Measurements from ENCODE around the gene ADAMTSL1. TPM values are rescaled to one million over a fixed set of nuclear protein-coding genes. Genes with fewer than 3 reads are reported as not detected.
A peak's percentile ranks its signal among the peaks of the same experiment; 100 is the strongest.

The ADAMTSL1 gene
- total RNA-seq, 1 experiment from 2014 or later = 74.5 TPM

- peak; percentile 72 for DNase-seq (ENCODE audit: low read depth)
Observed at GRCh38 chr9:18605766-18606180, 131.8 kb downstream of the ADAMTSL1 start.

- peak; percentile 21 for DNase-seq (ENCODE audit: low read depth)
Observed at GRCh38 chr9:18606281-18606680, 132.3 kb downstream of the ADAMTSL1 start.

- DNase-seq (ENCODE audit: low read depth) = peak; percentile 81
Observed at GRCh38 chr9:18606846-18607245, 132.9 kb downstream of the ADAMTSL1 start.

GRCh38 chr9:18608371-18608770 lies 134.4 kb downstream of the ADAMTSL1 start:
- no peak for DNase-seq (ENCODE audit: low read depth)

- DNase-seq (ENCODE audit: low read depth) = peak; percentile 56
Observed at GRCh38 chr9:18610956-18611355, 137.0 kb downstream of the ADAMTSL1 start.

GRCh38 chr9:18611971-18612370 lies 138.0 kb downstream of the ADAMTSL1 start:
- DNase-seq (ENCODE audit: low read depth) = no peak

- no peak for DNase-seq (ENCODE audit: low read depth)
Observed at GRCh38 chr9:18614116-18614515, 140.2 kb downstream of the ADAMTSL1 start.

GRCh38 chr9:18614651-18615050 lies 140.7 kb downstream of the ADAMTSL1 start:
- no peak for DNase-seq (ENCODE audit: low read depth)

GRCh38 chr9:18616976-18617375 lies 143.0 kb downstream of the ADAMTSL1 start:
- no peak for DNase-seq (ENCODE audit: low read depth)

- DNase-seq (ENCODE audit: low read depth) = no peak
Observed at GRCh38 chr9:18617759-18618158, 143.8 kb downstream of the ADAMTSL1 start.

- no peak for DNase-seq (ENCODE audit: low read depth)
Observed at GRCh38 chr9:18618862-18619261, 144.9 kb downstream of the ADAMTSL1 start.

- no peak for DNase-seq (ENCODE audit: low read depth)
Observed at GRCh38 chr9:18622186-18622836, 148.4 kb downstream of the ADAMTSL1 start.

- no peak for DNase-seq (ENCODE audit: low read depth)
Observed at GRCh38 chr9:18623221-18624079, 149.5 kb downstream of the ADAMTSL1 start.

GRCh38 chr9:18626046-18626698 lies 152.2 kb downstream of the ADAMTSL1 start:
- DNase-seq (ENCODE audit: low read depth) = no peak

- no peak for DNase-seq (ENCODE audit: low read depth)
Observed at GRCh38 chr9:18629136-18629535, 155.2 kb downstream of the ADAMTSL1 start.

- peak; percentile 89 for DNase-seq (ENCODE audit: low read depth)
Observed at GRCh38 chr9:18632632-18633403, 158.9 kb downstream of the ADAMTSL1 start.

- DNase-seq (ENCODE audit: low read depth) = no peak
Observed at GRCh38 chr9:18636781-18637180, 162.8 kb downstream of the ADAMTSL1 start.

- no peak for DNase-seq (ENCODE audit: low read depth)
Observed at GRCh38 chr9:18638371-18639249, 164.7 kb downstream of the ADAMTSL1 start.

GRCh38 chr9:18639911-18640310 lies 166.0 kb downstream of the ADAMTSL1 start:
- no peak for DNase-seq (ENCODE audit: low read depth)
